Measurements from ENCODE around the gene AIF1L. TPM values are rescaled to one million over a fixed set of nuclear protein-coding genes. Genes with fewer than 3 reads are reported as not detected.

Gene AIF1L
- total RNA-seq, 1 donor from 2014 or later: 16.2 TPM

DNA sequence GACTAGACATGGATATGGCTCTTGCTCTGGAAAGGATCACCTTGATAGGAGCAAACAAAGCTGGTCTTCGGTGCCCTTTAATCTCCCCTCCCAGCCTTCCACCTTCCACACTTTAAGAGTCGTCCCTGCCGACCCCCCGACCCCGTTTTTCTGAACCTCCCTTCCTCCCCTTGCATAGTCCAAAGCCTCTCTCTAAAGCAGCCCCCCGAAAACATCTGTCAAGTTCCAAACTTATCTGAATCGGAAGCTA lies 28.6 kb downstream of the AIF1L start:
- peak overlapping the region; percentile 78 for H3K27ac ChIP-seq
- H3K27me3 ChIP-seq: no peaks in the 10 kb centered on the region
- peak overlapping the region; percentile 72 to 94 for H3K4me3 ChIP-seq
- no peaks in the 10 kb centered on the region for H3K9me3 ChIP-seq
- no peak for TF ChIP-seq POLR2AphosphoS5 (IDR thresholded peaks at IDR 0.05; ENCODE audit: insufficient read depth in 1 of 2, low read depth in 1 of 2)
- intact Hi-C loops (cut with DNase I): loop anchor here (5.0 kb wide), 1 partner anchor 1573 kb away; no protein-coding TSS in a partner anchor
- peaks cover 22% of the 10 kb centered on the region for H3K4me1 ChIP-seq
- no peak for DNase-seq (ENCODE audit: extremely low spot score in 2 of 2)
- H3K36me3 ChIP-seq: peaks cover 0 to 27% of the 10 kb centered on the region in 2 donors

DNA sequence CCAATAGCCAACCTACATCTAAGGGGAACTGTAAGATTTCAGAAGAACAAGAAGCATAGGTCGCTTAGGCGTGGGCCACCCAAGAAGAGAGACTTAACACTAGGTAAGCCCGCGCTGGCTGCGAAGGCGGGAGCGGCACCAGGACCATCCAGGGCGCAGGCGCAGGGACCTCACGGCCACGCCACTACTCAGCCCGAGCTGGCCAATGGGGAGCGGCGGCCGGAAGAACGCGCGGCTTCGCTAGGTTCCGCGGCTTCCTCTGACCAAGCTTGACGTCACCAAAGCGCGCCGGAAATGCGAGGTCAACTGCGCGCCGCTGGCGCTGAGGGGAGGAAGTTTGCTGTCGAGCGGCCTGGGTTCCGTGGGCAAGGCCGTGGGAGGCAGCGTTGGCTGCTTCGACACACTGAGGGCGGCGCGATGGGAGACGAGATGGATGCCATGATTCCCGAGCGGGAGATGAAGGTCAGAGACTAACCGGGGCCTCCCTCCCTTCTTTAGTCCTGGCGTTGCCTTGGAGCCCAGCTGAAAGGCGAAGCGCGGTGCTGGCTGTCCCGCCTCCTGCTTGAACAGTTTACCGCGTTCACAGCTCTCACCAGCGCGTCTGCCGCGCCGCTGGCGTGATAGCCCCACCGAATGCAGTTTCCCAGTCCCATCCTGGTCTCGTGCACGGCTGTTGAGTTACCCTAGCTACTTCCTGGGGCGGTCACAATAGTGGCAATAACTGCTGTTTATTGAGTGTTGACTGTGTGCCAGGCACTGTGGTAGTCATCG lies 29.1 kb downstream of the AIF1L start, which contains the start of gene NUP214:
NUP214 (plus strand) TSS at position 299 of the 771 bp plus-strand sequence; CDS start at position 418, 119 bp downstream.
- DNase-seq (ENCODE audit: extremely low spot score in 2 of 2): peak; percentile 98 to 99
- intact Hi-C loops (cut with DNase I): loop anchor here (5.0 kb wide), 1 partner anchor 1573 kb away; no protein-coding TSS in a partner anchor
- peaks cover 0 to 32% of the 10 kb centered on the region in 2 donors for H3K36me3 ChIP-seq
- peak within 1 kb of the TSS; percentile 78 for H3K27ac ChIP-seq
- no peaks in the 10 kb centered on the region for H3K9me3 ChIP-seq
- H3K4me1 ChIP-seq: peaks cover 22% of the 10 kb centered on the region
- peak within 1 kb of the TSS; percentile 72 to 94 for H3K4me3 ChIP-seq
- TF ChIP-seq CTCF (IDR thresholded peaks at IDR 0.05) (no peak), POLR2A (IDR thresholded peaks at IDR 0.05) (peak in 1 of 2 donors; percentile 25), POLR2AphosphoS5 (IDR thresholded peaks at IDR 0.05; ENCODE audit: insufficient read depth in 1 of 2, low read depth in 1 of 2) (peak; percentile 96 to 100)
- H3K27me3 ChIP-seq: no peaks in the 10 kb centered on the region

DNA sequence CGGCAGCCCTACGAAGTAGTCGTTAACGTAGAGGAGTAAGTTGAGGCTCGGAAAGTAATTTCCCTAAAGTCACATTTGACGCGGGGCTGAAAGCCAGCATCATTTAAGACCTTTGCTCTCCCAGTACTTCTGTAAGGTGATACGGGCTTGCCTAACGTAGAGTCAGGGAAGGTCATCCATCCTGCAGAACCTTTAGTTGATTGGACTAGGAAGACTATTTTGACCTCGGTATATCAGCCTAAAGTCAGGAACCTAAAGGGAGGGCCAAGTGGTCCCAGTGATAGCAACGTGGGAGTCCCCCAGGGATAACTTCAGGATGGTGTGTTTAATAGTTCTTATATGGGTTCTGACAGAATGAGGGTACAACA lies 29.7 kb downstream of the AIF1L start:
- no peak for DNase-seq (ENCODE audit: extremely low spot score in 2 of 2)
- Histone ChIP-seq H3K27me3 (no peaks in the 10 kb centered on the region), H3K27ac (peak overlapping the region; percentile 78), H3K36me3 (peaks cover 0 to 35% of the 10 kb centered on the region in 2 donors), H3K4me3 (peak overlapping the region; percentile 72 to 94), H3K9me3 (no peaks in the 10 kb centered on the region), H3K4me1 (peaks cover 22% of the 10 kb centered on the region)
- intact Hi-C loops (cut with DNase I): loop anchor here (5.0 kb wide), 1 partner anchor 1574 kb away; no protein-coding TSS in a partner anchor
- TF ChIP-seq POLR2A (IDR thresholded peaks at IDR 0.05): no peak
- no peak for TF ChIP-seq POLR2AphosphoS5 (IDR thresholded peaks at IDR 0.05; ENCODE audit: insufficient read depth in 1 of 2, low read depth in 1 of 2)
- no peak for TF ChIP-seq CTCF (IDR thresholded peaks at IDR 0.05)

DNA sequence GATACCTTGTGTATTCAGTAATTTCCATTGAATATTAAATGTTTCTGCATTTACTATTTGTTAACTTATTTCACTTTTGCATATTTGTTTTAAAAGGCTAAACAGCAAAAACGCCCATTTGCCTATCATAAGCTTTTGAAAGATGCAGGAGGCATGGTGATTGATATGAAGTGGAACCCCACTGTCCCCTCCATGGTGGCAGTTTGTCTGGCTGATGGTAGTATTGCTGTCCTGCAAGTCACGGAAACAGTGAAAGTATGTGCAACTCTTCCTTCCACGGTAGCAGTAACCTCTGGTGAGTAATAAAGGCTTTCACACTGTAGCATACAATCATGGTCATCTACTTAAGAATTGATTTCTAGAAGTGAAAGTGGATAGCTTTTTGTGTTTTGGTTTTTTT lies 32.9 kb downstream of the AIF1L start:
- no peak for DNase-seq (ENCODE audit: extremely low spot score in 2 of 2)
- Histone ChIP-seq H3K36me3 (peaks cover 0 to 55% of the 10 kb centered on the region in 2 donors), H3K4me1 (peaks cover 22% of the 10 kb centered on the region), H3K9me3 (no peaks in the 10 kb centered on the region), H3K27ac (no peak overlapping the region), H3K4me3 (no peak overlapping the region), H3K27me3 (no peaks in the 10 kb centered on the region)
- no peak for TF ChIP-seq POLR2A (IDR thresholded peaks at IDR 0.05)
- TF ChIP-seq CTCF (IDR thresholded peaks at IDR 0.05): no peak
- no peak for TF ChIP-seq POLR2AphosphoS5 (IDR thresholded peaks at IDR 0.05; ENCODE audit: insufficient read depth in 1 of 2, low read depth in 1 of 2)
- intact Hi-C loops (cut with DNase I): loop anchor here (5.0 kb wide), 1 partner anchor 1577 kb away; no protein-coding TSS in a partner anchor

DNA sequence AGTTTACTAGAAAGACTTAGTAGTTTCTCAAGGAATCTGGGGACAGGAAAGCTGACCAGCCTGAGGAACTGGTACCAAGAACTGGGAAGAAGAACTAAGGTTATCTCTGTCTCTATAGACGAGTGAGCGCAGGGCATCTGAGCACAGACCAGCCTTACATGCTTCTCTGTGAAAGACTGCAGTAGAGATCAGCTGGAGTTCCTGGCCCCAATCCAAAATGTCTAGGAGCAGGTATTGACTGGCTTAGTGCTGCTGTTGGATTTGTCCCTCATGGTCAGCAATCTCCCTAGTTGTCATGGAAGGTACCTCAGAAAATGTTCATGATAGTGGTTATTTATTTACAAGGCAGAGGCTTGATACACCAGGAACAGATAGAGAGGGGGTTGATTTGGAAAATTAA lies 42.3 kb downstream of the AIF1L start:
- Histone ChIP-seq H3K27ac (no peak overlapping the region), H3K9me3 (no peaks in the 10 kb centered on the region), H3K36me3 (peaks cover 10 to 82% of the 10 kb centered on the region in 2 donors), H3K27me3 (no peaks in the 10 kb centered on the region), H3K4me3 (no peak overlapping the region), H3K4me1 (no peaks in the 10 kb centered on the region)
- TF ChIP-seq POLR2AphosphoS5 (IDR thresholded peaks at IDR 0.05; ENCODE audit: insufficient read depth in 1 of 2, low read depth in 1 of 2) (no peak), POLR2A (IDR thresholded peaks at IDR 0.05) (no peak), CTCF (IDR thresholded peaks at IDR 0.05) (no peak)
- DNase-seq (ENCODE audit: extremely low spot score in 2 of 2): no peak
- intact Hi-C loops (cut with DNase I): no loop called here
